GM18873 (cell line): Measurements from ENCODE around the gene ZNF317.

Experiments
- ATAC-seq: cut with Tn5 transposase; IDR thresholded peaks from one replicate; pipeline ENCODE4 v1.9.1; 2021; ENCODE audit warnings: mild to moderate bottlenecking, moderate library complexity, moderate number of reproducible peaks; ENCODE audit not compliant: unreplicated experiment, low FRiP score

The ZNF317 gene

DNA sequence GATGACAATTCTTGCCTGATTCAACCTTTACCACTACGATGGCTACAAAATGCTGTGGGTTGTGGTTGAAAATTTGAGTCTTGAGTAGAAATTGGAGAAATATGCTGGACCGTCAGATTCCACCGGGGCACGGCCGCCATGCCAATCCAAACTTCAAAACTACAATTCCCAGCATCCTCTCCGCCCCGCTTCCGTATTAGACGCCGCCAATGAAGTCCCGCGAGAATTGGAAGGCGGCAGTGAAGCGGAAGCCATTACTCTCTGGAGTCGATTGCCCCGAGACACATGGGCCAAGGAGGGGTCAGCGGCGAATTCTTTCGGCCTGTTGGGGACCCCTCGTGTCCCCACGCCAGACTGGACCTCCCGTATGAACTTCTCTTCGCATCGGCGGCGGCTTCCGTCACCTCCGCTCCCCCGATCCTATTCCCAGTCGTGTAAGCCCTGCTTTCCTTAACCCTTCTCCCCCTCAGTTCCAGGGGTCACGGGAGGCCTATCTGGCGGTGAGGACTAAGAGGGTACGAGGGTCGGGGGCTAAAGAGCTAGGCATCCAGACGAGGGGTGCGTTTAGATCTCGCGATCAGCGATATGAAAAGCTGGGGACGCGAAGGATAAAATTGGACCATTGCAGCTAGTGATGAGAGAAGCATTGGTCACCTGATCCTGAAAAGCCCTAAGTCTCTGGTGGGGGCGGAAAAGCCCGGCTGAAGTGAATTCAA, at the start of gene ZNF317:
TSS of gene ZNF317 (plus strand) at position 239 of the 716 bp plus-strand sequence. CDS start 15,620 bp downstream, outside the sequence.
- ATAC-seq: peak; percentile 92

DNA sequence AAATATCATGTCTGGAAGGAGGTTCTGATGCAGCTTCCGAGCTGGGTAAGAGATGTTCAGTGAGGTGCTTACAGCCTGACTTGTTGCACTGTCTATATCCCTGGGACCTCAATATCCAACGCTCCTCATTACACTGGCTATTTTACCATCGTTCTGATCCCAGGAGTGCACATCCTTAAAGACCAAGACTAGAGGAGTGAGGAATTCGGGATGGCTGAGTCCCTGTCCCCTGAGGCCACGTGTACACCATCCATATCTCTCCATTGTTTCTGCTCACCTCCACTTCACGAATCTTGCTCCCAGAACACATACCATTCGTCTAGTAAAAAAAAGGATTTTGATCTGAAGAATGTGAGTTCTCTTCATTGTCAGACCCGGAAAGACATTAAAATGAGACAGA, 32.8 kb upstream of the ZNF317 start, which contains the start of gene OR7G2:
TSS of gene OR7G2 (minus strand) at position 101 of the 400 bp plus-strand sequence. CDS start 4,232 bp downstream, outside the sequence.
- no peak for ATAC-seq

DNA sequence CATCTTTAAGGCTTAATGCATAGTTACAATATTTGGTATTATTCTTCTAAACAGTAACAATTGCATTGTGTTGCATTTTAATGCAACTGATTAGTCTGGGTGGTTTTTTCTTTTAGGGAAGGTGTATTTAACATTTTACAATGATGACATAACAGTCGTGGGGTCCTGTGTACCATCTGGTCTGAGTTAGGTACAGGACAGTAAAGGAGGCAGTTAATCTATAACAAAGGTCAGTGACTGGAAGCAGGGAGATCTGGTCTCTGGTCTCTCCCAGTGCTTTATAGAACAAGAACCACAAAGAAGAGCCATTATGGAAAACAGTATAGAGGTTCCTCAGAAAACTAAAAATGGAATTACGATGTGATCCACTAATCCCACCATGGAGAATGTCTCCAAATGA, 30.2 kb upstream of the ZNF317 start:
- ATAC-seq: no peak

DNA sequence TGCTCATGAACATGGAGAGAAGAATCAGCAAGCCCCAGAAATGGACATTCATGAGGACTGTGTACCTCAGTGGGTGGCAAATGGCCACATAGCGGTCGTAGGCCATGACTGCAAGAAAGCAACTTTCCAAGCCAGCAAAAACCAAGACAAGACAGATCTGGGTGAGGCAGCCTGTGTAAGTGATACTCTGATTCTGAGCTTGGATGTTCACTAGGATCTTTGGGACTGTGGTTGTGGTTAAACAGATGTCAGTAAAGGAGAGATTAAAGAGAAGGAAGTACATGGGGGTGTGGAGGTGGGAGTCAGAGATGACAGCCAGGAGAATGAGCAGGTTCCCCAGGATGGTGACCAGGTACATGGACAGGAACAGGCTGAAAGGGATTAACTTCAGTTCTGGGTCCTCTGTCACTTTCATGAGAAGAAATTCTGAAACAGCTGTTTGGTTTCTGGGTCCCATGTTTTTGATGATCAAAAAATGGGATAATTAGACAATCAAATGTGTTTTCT, 24.8 kb upstream of the ZNF317 start, which contains the start of gene OR7G1:
TSS of gene OR7G1 (minus strand) at position 457 of the 507 bp plus-strand sequence. CDS start at position 457, 0 bp downstream.
- ATAC-seq: no peak

DNA sequence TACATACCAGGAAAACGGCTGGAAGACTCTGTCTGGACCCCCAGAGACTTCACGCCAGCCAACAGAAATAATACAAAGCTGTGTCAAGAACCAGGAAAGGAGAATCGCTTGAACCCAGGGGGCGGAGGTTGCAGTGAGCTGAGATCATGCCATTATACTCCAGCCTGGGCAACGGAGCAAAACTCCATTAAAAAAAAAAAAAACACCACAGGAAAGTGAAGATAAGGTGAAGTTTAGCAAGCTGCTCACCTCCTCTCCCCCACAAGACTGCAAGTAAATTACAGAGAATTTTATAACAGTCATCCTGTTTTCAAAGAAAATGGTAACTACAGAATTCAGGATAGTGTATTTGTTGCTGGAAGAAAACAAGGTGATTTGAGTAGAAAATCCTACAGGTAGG, 23.6 kb upstream of the ZNF317 start:
- ATAC-seq: no peak

DNA sequence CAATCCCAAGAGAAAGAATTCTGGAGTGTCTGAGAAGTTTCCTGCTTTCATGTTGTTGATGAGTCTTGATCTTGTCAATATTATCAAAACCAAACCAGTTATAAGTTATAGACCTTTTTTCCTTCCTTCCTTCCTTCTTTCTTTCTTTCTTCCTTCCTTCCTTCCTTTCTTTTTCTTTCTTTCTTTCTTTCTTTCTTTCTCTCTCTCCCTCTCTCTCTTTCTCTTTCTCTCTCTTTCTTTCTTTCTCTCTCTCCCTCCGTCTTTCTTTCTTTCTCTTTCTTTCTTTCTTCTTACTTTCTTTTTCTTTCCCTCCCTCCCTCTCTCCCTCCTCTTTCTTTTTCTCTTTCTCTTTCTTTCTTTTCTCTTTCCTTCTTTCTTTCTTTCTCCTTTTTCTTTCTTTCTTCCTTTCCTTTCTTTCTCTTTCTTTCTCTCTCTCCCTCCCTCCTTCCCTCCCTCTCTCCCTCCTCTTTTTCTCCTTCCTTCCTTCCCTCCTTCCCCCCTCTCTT, 13.2 kb upstream of the ZNF317 start, which contains the start of gene OR7G3:
TSS of gene OR7G3 (minus strand) at position 51 of the 506 bp plus-strand sequence. CDS start at position 51, 0 bp downstream.
- no peak for ATAC-seq

DNA sequence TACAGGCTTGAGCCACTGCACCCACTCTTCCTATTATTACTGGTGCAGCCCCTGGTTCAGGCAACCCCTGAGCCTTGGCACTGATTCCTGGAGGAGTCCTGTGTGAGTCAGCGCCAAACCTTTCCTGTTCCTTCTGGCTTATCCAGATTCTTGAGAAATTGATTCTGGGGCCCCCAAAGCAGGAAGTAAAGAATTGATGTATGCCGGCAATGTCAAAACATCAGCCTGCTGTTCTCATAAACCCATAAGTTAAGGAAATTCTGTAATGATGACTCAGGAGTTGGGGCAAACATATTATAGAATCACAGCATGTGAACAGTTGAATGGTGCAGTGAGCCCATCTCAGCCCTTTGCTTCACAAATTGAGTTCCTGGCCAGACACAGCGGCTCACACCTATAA, 12.0 kb upstream of the ZNF317 start:
- ATAC-seq: no peak

DNA sequence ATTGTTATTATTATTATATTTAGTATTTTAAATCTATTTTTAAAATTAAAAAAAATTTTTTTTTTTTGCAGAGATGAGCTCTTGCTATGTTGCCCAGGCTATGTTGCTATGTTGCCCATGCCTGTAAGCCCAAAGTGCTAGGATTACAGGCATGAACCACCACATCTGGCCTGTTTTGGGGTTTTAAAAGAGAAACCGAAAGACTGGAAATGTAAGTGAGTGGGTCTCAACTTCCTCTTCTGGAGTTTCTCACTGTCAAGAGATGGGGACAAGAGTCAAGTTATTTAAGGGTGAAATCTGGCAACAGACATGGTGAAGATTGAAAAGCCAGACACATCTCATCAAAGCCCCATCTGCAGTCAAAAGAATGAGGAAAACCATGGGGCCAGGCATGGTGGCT, 9.2 kb upstream of the ZNF317 start:
- ATAC-seq: no peak

DNA sequence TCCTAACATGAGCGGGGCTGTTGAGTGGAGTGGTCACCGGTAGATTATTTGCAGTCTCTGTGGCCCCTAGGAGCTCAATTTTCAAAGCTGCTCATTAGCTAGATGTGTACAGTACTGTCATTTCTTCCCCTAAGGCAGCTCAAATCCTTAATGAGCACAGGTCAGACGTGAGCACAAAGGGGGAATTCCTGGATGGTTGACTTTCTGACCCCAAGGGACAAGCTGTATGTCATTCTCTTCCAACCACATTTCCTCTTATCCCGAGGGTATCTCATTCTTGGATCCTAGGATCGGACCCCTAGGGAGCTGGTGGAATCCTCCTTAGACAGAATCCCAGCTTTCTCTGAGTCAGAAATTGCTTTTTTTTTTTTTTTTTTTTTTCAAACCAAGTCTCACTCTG, 7.8 kb upstream of the ZNF317 start:
- ATAC-seq: no peak

DNA sequence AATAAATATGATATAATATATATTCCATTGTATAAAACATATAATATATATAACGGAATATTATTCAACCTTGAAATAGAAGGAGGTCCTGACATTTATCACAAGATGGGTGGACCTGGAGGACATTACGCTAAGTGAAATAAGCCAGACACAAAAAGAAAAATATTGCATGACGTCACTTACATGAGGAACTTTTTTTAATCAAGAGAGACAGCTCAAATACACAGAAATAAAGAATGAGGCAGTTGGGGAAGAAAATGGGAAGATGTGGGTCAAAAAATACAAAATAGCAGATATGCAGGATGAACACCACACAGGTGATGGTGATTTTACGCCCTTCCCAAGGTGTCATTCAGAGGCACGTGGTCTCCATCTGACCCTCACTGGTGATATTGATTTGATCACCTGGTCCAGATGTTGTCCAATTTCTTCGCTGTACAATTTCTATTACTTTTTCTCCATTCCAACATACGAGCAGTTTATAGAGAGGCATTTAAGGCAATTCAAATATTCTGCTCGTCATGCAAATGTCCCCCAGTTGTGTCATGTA, 513 bp upstream of the ZNF317 start:
- ATAC-seq: no peak

DNA sequence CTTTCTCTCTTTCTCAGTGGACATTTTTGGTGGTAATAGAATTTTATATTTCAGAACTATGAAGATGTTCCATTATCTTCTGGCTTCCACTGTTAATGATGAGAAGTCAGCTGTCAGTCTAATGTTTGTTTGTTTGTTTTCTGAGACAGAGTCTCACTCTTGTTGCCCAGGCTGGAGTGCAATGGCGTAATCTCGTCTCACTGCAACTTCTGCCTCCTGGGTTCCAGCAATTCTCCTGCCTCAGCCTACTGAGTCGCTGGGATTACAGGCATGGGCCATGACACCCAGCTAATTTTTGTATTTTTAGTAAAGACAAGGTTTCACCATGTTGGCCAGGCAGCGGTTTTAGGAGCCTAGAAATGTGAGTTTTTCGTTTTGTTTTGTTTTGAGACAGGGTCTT, 4.7 kb downstream of the ZNF317 start:
- no peak for ATAC-seq

DNA sequence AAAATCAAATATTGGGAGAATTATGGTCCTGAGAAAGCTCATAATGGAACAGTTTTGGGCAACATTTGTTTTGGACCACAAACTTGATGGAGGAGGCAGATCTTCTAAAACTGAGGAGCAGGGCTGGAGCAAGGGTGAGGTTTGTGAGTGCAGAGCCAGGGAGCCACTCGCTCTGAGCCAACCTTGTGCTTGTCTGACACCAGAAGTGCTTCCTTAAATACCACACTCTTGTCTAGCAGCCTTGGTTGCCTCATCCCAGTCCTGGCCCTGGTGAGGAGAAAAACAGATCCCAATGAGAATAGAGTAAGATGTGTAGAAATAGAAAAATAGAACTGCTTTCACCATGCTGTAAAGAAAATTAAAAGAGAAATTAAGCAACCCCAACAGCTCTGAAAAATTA, 6.7 kb downstream of the ZNF317 start:
- ATAC-seq: no peak

DNA sequence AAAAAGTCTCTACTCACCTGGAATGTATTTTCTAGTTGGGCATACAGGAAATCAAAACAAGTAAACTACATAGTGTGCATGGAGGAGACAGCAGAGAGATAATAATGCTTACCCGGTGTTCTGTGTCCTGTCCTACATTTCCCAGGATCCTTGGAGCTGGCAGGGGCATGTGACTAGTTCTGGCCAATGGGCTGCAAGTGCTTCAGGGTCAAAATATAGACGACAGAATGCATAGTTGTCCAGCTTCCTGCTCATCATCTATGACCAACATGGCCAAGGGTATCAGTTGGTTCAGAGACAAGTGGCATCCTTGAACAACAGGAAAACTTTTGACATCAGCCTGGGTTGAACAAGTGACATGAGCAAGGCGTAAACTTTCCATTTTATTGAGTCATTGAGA, 8.5 kb downstream of the ZNF317 start:
- no peak for ATAC-seq

DNA sequence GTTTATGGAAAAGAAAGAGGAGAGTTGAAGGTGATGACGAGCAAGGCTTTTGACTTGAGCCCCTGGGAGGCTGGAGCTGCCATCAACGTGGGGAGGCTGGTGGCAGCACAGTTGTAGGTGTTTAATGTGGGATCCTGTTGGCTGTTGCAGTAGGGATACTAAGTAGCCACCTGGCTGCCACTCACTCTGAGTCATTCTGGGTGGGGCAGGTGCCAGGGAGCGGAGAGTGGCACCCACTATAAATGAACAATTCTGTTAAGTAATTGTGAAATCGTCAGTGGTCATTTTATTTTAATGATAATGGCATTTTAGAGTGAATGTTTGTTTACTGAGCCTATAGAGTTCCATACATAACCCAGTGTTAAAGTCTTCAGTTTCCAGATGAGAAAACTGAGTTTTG, 9.8 kb downstream of the ZNF317 start:
- no peak for ATAC-seq

DNA sequence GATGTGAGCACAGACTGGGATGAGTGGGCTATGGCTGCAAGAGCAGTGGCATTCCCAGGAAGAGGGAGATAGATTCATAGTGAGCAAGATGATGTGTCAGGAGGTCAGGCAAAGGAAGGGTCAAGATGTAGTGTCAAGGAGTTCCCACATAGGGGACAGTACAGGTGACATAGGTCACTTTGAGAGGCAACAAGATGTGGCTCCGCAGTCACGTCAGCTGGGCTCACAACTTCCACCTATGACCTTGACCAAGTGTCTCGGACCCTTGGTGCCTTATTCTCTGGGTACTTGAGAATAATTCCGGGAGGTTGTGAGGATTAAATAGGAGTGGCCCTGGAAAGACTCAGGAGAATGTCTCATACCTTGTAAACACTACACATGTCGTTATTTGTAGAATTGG, 10.5 kb downstream of the ZNF317 start:
- ATAC-seq: no peak

DNA sequence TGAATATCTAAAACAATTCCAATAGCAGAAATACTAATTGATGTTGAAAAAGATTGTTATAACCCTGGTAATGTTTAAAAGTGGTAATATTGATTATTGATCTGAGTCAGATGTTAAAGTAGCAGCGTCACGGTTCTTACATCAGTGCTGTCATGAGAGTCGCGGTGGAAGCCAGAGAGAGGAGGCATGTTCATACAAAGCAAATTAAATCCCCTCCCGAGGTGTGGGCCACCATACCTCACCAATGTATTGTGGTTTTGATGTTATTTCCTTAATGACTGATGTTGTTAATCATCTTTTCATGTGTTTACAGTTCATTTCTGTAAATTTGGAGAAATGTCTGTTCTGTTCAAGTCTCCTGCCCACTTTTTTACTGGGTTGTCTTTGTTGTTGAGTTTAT, 11.2 kb downstream of the ZNF317 start:
- ATAC-seq: no peak

DNA sequence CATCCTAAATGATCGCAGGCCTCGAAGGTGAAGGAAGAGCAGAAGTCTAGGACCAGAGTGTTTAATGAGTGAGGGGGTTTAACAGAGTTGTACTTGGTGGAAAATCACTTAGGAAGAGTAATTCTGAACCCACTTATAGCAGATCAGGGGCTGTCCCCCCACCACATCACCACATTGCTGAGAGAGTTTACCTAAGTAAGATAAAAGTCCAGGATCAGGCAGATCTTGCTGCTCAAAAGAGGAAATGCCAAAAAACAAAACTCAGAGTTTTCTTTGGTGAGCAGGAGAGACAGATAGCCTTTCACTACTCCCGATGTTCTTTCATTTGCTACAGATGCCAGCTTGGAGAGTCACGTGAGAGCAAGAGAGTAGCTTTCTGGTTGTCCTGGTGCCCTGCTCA, 15.4 kb downstream of the ZNF317 start:
- no peak for ATAC-seq

DNA sequence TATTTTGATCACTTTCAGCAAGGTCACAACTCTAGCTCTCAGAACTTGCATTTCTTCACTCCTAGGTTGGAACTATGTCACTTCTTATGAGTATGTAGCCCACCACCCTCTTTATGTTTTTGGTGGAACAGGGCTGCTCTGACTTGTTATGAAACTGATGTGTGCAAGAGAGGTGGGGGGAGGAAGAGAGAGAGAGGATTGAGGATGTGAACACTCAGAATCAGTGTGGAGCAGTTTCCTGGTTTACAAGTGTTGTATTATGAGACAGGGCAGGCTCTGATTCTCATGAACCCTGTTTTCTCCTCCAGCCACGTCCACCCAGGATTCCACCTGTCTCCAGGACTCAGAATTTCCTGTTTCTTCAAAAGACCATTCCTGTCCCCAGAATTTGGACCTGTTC, 16.1 kb downstream of the ZNF317 start:
- no peak for ATAC-seq

DNA sequence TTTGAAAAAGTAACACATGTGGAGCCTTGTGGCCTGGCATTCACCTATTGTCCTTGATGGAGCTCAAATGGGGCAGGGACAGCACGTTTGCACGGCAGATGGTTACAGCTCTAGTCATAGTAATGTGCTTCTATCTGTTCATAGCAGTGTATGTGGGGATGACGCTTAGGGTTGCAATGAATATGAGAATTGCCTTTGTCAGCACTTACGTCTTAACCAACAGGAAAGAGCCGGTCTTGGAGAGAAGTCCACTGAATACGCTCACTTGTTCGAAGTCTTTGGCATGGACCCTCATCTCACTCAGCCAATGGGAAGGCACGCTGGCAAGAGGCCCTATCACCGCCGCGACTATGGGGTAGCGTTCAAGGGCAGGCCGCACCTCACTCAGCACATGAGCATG, 19.7 kb downstream of the ZNF317 start:
- no peak for ATAC-seq

DNA sequence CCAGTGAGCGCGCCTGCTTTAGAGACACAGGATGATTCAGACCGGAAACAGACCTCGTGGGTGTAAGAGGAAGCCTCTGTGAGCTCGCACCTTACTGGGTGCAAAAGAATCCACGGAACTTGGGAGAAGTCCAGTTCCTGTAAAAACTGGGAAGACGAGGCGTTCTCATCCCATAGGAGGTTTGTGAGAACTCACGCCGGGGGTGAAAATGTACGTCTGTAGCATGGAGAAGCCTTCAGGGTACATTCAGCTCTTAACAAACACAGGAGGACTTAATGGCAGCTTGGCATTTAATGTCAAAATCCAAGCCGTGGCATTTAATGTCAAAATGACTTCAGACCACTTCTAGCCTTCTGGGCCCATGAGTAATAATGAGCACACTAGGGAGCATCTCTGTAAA, 21.2 kb downstream of the ZNF317 start:
- no peak for ATAC-seq

DNA sequence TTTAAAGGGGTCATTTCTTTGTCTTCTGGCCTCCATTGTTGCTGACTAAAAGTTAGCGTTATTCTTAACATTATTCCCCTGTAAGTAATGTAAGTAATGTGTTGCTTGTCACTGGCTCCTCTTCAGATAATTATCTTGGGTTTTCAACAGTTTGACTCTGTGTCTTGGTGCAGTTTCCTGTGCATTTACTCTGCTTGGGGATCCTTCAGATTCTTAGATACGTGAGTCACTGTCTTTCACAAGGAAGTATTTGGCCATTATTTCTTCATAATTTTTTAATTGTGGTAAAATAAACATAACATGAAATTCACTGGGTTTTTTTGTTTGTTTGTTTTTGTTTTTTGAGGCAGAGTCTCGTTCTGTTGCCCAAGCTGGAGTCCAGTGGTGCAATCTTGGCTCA, 25.1 kb downstream of the ZNF317 start:
- no peak for ATAC-seq

DNA sequence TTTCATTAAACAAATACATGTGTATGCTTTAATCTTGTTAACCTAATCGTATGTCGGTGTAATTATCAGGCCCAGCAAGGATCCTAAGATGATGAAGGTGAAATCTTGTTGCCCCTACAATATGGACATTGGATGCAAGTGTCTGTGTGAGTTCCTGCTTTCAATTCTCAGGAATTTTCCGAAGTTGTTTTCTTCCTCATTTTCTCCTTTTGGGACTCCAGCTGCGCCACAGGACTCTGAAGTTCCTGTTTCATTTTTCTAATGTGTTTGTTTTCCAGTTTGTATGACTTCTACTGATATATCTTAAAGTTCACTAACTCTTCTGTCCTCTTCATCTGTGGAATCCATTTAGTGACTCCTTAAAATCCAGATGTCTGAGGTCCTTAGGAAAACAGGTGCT, 26.6 kb downstream of the ZNF317 start:
- no peak for ATAC-seq
